A673 (cell line): ENCODE data around the gene LYZL6. TPM values are rescaled to one million over a fixed set of nuclear protein-coding genes. Genes with fewer than 3 reads are reported as not detected.

Experiments
- BruUV-seq: library from RNA; stranded (reverse); fragments of 400-500 nt; replicated peaks from 2 replicates; lab custom pipeline; 2021; lab: Mats Ljungman, UMichigan
- CTCF ChIA-PET: fragments of 300-600 bp; sonication (Branson Sonifier 250); formaldehyde crosslinking; loops from one replicate; lab custom pipeline; 2022; ENCODE audit warnings: antibody characterized with exemption; lab: Charles Lee
- POLR2A ChIA-PET: fragments of 300-600 bp; sonication (Branson Sonifier 250); formaldehyde crosslinking; loops from one replicate; lab custom pipeline; 2022; ENCODE audit warnings: antibody characterized with exemption; ENCODE audit not compliant: low non-redundant PET; lab: Charles Lee
- DNase-seq: peaks from one replicate; pipeline ENCODE4 v3.0.0-alpha.2; 2015; ENCODE audit warnings: low spot score
- H3K27ac ChIP-seq: fragments of 200-600 bp; sonication (generic); 2 replicates; pipeline ENCODE4 v1.5.1; 2016; ENCODE audit warnings: mixed run types, low read depth, mild to moderate bottlenecking, mixed read lengths, antibody characterized with exemption, low read length; ENCODE audit not compliant: poor library complexity, severe bottlenecking
- H3K27me3 ChIP-seq: fragments of 200-600 bp; sonication (generic); replicated peaks from 2 replicates; pipeline ENCODE4 v1.6.1; 2017; ENCODE audit warnings: mixed run types, low read depth, mild to moderate bottlenecking, mixed read lengths, antibody characterized with exemption, low read length; ENCODE audit not compliant: insufficient read depth, poor library complexity
- H3K36me3 ChIP-seq: fragments of 200-600 bp; sonication (generic); 2 replicates; pipeline ENCODE4 v1.6.1; 2016; ENCODE audit warnings: mixed run types, mild to moderate bottlenecking, mixed read lengths, antibody characterized with exemption, low read length; ENCODE audit not compliant: insufficient read depth, poor library complexity, severe bottlenecking
- H3K4me1 ChIP-seq: fragments of 200-600 bp; sonication (generic); 2 replicates; pipeline ENCODE4 v1.6.1; 2017; ENCODE audit warnings: mixed run types, mild to moderate bottlenecking, mixed read lengths, antibody characterized with exemption, low read length; ENCODE audit not compliant: insufficient read depth, poor library complexity, severe bottlenecking
- H3K4me3 ChIP-seq: fragments of 200-600 bp; sonication (generic); 2 replicates; pipeline ENCODE4 v1.5.1; 2016; ENCODE audit warnings: low read depth, mixed run types, mild to moderate bottlenecking, mixed read lengths, low read length; ENCODE audit not compliant: poor library complexity, severe bottlenecking
- H3K9me3 ChIP-seq: fragments of 200-600 bp; sonication (generic); 2 replicates; pipeline ENCODE4 v1.6.1; 2016; ENCODE audit warnings: mixed run types, low read depth, mild to moderate bottlenecking, mixed read lengths, antibody characterized with exemption, low read length; ENCODE audit not compliant: poor library complexity, severe bottlenecking
- CTCF ChIP-seq: fragments of 300-800, 200-600 bp; sonication (generic); conservative IDR thresholded peaks from 2 replicates; pipeline ENCODE4 v1.5.1; 2017; ENCODE audit warnings: low read depth, mild to moderate bottlenecking, antibody characterized with exemption, low read length, moderate library complexity, mixed read lengths
- EZH2 ChIP-seq: fragments of 200-600 bp; sonication (generic); IDR thresholded peaks from 2 replicates; pipeline ENCODE4 v1.6.1; 2017; ENCODE audit warnings: borderline replicate concordance, low read depth, mild to moderate bottlenecking, mixed read lengths, antibody characterized with exemption, low read length; ENCODE audit not compliant: poor library complexity, severe bottlenecking
- intact Hi-C: fragments of 100-400 bp; cut with micrococcal nuclease; formaldehyde crosslinking; loops from one replicate; pipeline ENCODE4 v1.10.0; 2022; ENCODE audit not compliant: unreplicated experiment
- total RNA-seq: library from RNA; stranded (reverse); gene quantifications from 2 replicates; pipeline ENCODE4 v1.2.3, GENCODE V29; 2021

The LYZL6 gene
- total RNA-seq, 1 experiment from 2014 or later: not detected

DNA sequence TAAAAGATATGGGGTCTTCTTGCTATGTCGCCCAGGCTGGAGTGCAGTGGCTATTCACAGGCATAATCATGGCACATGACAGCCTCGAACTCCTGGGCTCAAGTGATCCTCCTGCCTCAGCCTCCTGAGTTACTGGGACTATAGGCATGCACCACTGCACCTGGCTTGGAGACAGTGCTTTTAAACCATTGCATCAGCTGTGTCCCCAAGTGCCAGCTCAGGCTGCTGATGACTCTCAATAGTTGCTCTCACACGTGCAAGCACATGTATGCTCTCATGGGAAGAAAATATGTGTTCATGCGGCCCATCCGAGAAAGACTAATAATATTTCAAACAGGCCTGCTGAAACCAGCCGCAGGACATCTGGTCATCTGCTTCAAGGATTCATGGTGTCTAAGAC is 29.0 kb upstream of the LYZL6 start:
- intact Hi-C loops: loop anchor here (10.0 kb wide), 1 partner anchor 172 kb away; no protein-coding TSS in a partner anchor
- ChIA-PET POLR2A (no interaction called here), CTCF (interaction anchor here (0.7 kb wide), 1 partner anchor 176 kb away, joined by 3 read pairs; no protein-coding TSS in a partner anchor)
- TF ChIP-seq EZH2 (no peak), CTCF (no peak)
- Histone ChIP-seq H3K4me3 (no peak overlapping the region), H3K4me1 (no peaks in the 10 kb centered on the region), H3K27ac (no peak overlapping the region), H3K36me3 (no peaks in the 10 kb centered on the region), H3K27me3 (no peaks in the 10 kb centered on the region), H3K9me3 (no peaks in the 10 kb centered on the region)
- BruUV-seq: no TSS peak
- no peak for DNase-seq

DNA sequence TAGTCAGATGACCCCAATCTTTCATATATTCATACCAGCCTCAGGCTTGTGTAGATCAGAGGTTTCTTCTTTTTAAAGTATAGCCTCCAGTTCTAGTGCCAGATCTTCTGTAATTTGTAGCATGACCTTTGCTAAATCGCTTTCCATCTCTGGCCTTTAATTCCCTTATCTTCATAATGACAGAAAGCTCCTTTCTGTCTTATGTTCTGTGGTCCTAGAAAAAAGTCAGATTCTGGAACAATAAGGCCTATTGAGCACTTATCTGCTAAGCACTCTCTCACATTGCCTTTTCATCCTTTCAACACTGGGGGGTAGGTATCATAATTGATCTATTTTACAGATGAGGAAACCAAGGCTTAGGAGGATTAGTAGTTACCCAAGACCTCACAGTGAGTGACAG is 28.6 kb upstream of the LYZL6 start:
- no TSS peak for BruUV-seq
- Histone ChIP-seq H3K4me1 (no peaks in the 10 kb centered on the region), H3K36me3 (no peaks in the 10 kb centered on the region), H3K9me3 (no peaks in the 10 kb centered on the region), H3K27ac (no peak overlapping the region), H3K4me3 (no peak overlapping the region), H3K27me3 (no peaks in the 10 kb centered on the region)
- ChIA-PET CTCF (no interaction called here), POLR2A (no interaction called here)
- intact Hi-C loops: loop anchor here (10.0 kb wide), 1 partner anchor 173 kb away; no protein-coding TSS in a partner anchor
- TF ChIP-seq CTCF (no peak), EZH2 (no peak)
- DNase-seq: no peak

DNA sequence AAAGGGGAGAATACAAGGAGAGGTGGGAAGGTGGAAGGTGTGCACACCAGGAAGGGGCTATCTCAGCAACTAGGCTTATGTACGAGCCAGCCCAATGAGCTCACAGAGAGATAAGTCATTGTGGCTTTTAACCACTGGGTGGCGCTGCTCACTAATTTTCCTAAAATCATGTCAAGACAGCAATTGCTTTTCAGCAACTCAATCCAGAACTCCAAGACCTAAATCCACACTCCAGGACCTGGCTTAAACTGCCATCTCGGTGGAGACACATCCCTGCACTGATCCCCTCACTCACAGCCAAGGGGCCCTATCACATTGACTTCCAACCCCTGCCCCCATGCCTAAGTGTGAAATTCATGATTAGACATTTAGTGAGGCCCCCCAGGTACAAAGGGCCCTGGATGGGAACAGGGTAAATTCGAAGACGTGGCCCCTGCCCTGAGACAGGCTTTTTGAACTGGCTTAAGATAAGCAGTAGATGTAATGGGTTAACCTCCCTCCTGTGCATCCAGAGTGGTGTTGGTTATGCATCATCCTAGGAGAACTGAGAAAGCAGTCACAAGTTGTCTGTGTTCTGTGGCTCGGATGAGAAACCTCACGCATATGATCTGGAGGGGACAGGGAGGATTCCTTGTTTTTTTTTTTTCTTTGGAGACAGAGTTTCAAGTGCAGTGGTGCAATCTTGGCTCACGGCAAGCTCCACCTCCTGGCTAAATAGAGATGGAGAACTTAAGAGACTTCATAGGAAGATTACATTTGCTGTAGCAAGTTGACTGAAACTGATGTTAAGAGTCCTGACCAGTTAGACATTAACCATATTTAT is 26.3 kb upstream of the LYZL6 start:
- Histone ChIP-seq H3K4me3 (no peak overlapping the region), H3K9me3 (no peaks in the 10 kb centered on the region), H3K4me1 (no peaks in the 10 kb centered on the region), H3K27me3 (no peaks in the 10 kb centered on the region), H3K27ac (no peak overlapping the region), H3K36me3 (no peaks in the 10 kb centered on the region)
- BruUV-seq: no TSS peak
- ChIA-PET POLR2A (no interaction called here), CTCF (interaction anchor here (1.2 to 1.6 kb wide), 2 partner anchors 103 to 179 kb away, joined by 4 to 13 read pairs; no protein-coding TSS in a partner anchor)
- intact Hi-C loops: loop anchor here (10.0 kb wide), 3 partner anchors 105 to 515 kb away; partner anchors contain the start of gene ZNHIT3
- TF ChIP-seq CTCF (peak; percentile 63), EZH2 (no peak)
- peak; percentile 65 for DNase-seq
